ENCODE results near the gene SRGAP2C.
"Not testable (repeated sequence)": the region's sequence is repeated elsewhere in the genome, so short reads cannot be mapped to it uniquely, and the experiment has no call there.

The SRGAP2C gene

GRCh38 chr1:121230636-121231035 lies 45.9 kb downstream of the SRGAP2C start:
- DNase-seq, result not testable (repeated sequence)

DNA sequence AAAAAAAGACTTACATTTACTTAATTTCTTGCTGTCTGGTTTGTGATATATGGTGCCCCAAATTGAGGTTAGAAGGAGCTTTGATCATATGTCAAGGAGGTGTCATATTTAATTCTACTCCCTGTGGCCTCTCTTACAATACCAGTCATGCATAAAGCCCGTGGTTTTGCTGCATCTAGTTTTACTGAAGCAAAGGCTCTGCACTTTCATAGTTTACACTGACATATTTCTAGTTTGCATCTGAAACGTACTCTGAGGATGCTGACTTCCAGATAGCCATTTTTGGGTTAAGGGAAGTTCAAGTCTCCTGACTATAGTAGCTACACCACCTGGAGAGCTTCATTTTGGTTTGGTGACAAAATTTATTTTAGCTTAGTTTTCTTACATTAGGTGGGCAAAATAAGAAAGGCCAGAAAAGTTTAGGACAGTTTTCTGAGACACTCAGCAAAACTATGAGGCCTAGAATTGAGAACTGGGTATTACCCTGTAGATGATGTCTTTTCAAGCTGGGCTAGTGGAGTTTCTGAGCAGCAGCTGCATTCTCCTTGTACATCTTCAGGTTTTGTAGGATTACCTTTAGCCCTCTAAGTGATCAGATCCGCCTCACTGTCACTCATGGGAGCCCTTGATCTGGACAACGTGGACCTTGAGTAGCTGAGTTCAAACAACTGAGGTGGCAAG lies 47.8 kb downstream of the SRGAP2C start:
- not testable (repeated sequence) for DNase-seq

DNA sequence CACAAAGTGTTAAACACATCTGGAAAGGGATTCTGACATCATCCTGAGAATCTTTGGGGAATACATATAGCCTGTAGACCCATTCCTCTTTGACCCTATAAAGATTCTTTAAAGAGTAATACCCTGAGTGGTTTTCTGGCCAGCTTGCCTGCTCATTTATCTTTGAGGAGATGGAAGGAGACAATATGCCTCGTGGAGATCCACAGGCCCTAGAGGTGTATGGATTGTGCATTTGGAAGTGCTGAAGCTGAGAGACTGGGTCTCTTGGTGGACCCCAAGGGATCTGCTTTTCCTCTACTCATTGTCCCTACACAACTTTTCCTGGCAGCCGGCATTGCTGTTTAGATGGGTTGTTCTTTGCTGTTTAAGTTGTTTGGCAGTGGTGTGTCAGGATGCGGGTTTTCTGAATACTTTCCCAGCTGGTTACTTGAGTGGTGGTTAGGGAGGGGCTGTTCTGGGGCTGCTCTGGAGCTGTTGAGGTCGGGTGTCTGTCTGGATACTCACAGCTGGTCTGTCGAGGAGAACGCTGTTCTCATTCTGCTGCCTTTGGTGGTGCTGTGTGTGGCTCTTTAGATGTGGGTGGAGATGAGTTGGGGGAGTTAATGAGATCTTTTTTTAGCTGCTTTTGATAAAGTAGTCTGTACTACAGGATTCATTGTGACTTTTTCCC lies 49.5 kb downstream of the SRGAP2C start:
- not testable (repeated sequence) for DNase-seq

GRCh38 chr1:121238384-121238783 lies 53.6 kb downstream of the SRGAP2C start:
- DNase-seq, result not testable (repeated sequence)

GRCh38 chr1:121243913-121244312 lies 59.1 kb downstream of the SRGAP2C start:
- not testable (repeated sequence) for DNase-seq

DNA sequence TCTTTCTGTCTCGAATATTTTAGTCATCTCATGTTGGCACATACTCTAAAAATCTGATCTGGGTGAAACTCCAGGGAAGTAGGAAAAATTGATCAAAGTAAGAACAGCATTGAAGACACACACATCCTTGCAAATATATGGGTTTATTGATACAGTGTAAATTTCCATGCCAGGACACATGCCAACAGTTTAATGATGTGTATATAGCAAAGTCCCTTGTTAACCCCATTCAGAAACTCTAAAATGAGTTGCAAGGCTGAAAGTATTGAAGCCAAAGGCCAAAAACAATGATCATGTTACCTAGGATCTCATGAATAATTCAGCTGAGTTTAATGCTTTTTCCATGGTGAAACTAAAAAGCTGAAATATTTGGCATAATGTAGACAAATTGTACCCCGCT lies 61.6 kb downstream of the SRGAP2C start:
- DNase-seq, result not testable (repeated sequence)

DNA sequence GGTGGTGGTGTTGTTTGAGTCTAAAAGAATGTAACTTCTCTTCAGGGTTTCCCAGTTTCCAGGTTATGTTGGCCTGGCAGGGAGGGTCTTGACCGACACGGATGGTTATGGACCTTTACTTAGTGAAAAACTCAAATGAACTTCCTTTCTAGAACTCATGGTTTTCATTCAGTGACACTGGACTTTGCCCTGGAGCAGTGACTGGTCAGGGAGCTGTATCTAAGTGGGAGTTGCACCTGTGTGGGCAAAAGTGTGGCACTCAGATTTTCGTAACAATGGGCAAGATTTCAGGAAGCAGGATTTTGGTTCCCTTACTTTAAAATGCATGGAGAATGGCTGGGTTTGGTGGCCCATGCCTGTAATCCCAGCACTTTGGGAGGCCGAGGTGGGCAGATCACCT lies 67.9 kb downstream of the SRGAP2C start:
- DNase-seq, result not testable (repeated sequence)

DNA sequence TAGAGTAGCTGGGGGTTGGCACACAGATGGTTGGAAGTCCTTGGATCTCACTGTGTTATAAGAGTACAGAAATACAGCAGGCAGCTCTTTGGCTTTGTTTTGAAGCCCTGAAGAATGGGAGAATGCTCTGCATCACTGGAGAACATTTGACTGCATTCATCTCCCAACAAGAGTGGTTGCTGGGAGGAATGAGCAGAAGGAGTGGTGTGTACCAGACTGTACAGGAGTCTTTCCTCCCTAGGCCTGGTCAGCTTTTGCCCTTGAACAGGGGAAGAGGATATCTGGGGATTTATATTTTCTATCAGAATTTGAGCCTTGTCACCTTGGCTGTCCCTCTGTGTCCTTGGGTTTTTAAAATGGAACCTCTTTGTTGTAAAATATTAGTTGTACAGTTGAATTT lies 69.8 kb downstream of the SRGAP2C start:
- DNase-seq, result not testable (repeated sequence)

DNA sequence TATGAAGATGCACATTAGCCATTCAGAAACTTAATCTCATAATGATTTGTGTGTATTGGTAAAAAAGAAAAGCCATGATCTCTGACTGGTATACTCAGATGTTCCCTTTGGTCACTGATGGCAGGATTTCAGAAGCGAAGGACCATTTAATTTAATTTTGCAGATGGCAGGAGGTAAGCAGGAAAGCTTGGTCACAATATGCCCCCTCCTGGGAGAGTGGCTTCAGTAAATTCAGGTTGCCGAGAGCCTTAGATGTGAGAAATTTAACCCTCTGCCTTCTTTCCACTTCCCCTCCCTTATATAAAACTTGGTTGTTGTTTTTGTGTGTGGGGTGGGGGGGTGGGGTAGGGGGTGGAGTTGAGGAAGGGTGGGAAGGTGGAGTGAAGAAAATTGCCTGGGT lies 72.9 kb downstream of the SRGAP2C start:
- DNase-seq, result not testable (repeated sequence)

DNA sequence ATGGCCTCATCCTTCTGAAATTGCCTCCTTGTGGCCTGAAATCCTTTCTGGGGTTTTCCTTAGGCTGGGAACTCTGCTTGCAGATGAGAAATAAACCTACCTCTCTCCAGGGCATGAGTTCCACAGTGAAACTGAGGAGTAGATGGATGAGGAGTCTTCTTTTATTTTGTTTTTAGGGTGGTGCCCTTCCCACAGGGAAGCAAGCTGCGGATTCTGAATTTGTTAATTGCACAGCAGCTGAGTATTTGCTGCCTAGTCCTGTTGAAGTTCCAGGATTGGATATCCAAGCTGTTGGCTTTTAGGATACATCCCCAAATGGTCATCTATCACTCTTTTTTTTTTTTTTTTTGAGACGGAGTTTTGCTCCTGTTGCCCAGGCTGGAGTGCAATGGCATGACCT lies 73.4 kb downstream of the SRGAP2C start:
- DNase-seq, result not testable (repeated sequence)

DNA sequence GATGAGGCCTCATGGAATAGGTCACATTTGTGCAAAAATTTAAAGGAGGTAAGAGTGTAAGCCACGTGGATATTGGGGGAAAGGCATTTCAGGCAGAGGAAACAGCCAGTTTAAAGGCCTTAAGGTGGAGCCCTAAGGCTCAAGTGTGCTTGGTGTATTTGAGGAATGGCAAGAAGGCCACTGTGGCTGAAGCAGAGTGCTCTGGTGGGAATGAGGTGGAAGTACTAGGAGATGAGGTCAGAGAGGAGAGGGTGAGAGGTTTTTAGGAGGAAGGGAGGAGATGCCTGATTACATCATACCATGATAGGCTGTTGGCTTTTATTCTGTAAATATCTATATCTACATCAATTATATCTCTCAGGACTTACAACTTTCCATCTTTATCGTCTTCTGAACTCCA lies 75.4 kb downstream of the SRGAP2C start:
- DNase-seq, result peak; percentile 15

- not testable (repeated sequence) for DNase-seq
Observed at GRCh38 chr1:121262163-121262562, 77.4 kb downstream of the SRGAP2C start.

DNA sequence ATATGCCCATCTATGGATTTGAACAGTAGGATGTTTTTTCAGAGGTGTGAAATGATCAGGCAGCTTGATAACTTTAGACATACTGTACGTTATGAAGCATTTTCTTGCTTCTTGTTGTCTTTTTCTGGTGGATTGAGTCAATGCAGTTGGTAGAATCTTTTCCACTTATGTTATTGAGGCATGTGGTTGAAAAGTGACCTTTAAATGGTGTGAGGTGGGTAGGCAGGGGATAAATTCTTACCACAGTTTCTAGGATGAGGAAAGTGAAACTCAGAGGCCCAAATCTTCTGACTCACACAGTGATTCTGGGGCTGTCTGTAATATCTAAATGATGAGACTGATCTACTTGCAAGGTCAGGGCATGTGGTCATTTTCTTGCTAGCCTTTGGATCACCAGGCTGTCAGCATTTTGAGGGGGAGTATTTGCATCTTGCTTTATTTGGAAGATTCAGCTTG lies 79.0 kb downstream of the SRGAP2C start:
- peak; percentile 77 for DNase-seq

DNA sequence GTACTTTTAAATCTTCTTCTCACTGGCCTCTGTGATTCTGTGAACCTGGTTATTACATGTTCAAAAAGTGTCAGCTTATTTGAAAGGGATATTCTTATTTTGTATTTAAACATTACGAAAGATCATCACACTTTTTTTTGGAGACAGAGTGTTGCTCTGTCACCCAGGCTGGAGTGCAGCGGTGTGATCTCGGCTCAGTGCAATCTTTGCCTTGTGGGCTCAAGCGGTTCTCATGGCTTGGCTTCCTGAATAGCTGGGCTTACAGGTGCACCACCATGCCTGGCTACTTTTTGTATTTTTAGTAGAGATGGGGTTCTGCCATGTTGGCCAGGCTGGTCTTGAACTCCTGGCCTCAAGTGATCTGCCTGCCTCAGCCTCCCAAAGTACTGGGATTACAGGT lies 82.3 kb downstream of the SRGAP2C start:
- DNase-seq, result not testable (repeated sequence)

DNA sequence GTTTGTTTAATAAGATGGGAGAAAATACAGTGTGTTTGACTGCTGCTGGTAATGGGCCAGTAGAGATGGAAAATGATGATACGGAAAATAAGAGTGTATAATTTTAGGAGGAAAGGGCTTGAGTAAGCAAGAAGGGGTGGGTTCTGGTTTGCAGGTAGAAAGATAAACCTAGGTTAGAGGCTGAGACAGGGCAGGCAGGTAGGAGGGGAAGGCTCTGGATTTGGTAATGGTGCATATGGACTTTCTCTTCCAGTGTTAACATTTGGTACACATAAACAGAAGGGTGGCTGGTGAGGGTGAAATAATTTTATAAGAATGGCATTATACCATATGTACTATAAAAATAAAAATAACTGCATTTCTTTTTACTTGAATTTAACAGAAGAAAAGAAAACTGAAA lies 84.5 kb downstream of the SRGAP2C start:
- not testable (repeated sequence) for DNase-seq

- not testable (repeated sequence) for DNase-seq
Observed at GRCh38 chr1:121269973-121270372, 85.2 kb downstream of the SRGAP2C start.

GRCh38 chr1:121271143-121271715 lies 86.5 kb downstream of the SRGAP2C start:
- DNase-seq, result peak; percentile 75

- not testable (repeated sequence) for DNase-seq
Observed at GRCh38 chr1:121275435-121275834, 90.7 kb downstream of the SRGAP2C start.

DNA sequence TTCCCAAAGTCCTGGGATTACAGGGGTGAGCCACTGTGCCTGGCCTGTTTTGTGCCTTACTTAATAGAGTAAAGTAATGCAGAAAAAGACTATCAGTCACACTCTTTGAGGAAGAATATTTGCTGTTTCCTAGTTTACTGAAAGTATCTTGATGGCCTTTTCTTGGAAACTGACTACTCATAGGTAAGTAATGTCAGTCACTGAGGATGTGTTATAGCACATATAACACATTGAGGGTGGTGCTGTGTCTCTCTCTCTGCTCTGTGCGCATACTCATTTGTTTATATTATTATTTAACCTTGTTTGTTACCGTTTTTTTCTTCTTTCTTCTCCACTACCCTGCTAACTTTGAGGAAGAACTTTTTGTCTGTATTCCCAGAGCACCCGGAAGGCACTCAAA lies 93.4 kb downstream of the SRGAP2C start:
- DNase-seq, result not testable (repeated sequence)

DNA sequence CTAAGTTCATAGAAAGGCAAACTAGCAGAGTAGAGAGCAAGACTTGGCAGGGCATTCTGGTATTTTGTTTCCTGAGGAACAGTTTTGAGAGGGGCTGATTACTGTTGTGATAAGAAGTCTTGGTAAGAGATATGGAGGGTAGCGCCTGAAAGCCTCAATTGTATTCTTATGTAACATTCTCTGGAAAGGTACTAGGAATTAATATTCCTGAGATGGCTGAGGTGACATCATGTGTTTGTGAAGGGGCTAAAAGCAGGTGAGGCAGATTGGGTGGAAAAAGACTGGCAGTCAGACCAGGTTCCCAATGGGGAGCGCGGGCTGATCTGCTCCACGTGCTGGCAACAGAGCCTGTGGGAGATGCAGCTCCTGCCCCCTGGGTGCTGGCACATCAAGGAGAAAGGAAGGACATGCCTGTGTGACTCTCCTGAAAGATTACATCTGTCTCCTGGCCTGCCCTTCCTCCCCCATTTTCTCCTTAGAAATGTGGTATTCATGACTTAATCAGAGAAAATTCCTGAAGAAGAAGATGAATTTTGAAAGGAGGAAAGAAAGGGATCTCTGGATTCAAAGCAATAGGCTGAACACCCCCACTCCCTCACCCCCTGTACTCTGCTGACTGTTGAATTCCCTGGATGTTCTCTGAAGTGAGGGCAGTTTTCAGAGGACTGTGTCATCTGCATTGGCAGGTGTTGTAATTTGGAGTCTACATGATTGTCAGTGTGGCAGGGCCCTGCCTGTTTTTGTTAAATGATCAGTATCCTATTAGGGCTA lies 94.2 kb downstream of the SRGAP2C start:
- not testable (repeated sequence) for DNase-seq

GRCh38 chr1:121279548-121279898 lies 94.7 kb downstream of the SRGAP2C start:
- DNase-seq, result not testable (repeated sequence)

DNA sequence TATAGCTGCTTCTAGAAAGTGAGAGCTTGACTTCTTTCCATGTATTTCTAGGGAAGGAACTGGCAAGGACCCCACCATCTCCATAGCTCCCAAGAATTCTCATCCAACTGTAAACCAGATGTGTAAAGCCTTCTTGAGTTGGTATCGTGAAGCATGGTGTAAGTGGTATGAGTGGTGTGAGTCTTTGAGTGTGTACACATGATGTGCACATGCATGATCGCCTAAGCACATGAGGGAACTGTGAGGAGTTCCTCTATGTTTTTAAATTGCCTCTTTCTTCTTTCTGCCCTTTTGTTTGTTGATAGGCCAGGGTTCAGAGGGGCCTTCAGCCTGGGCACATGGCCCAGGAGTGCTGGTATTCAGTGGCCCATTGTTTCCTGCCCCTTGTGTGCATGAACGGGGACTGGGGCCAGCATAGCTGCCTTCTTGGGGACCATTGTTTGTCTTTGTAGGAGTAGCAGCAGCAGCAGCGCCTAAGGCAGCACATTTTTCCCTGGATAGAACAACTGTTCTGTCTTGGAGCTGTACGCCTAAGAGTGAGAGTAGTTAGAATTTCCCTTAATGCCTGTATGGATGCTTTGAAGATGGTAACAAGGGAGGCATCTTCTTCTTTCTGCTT lies 96.0 kb downstream of the SRGAP2C start:
- not testable (repeated sequence) for DNase-seq

DNA sequence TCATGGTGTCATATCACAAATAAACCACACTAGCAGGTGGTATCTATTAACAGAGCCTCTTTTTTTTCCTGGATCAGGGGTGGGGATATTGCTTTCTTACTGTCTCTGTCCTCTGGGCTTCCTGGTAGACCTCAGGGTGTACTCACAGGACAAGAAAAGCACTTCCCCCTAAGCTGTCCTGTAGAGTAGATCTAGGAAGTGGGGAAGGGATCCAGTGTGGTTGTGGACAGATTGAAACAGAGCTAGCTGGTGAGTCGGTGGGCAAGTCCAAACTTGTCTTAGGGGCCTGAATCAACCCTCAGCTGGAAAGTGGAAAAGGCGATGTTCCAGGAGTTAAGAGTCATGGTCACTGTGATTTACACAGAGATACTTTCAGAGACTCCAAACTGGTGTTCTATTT lies 96.7 kb downstream of the SRGAP2C start:
- not testable (repeated sequence) for DNase-seq
